CD4-positive, alpha-beta T cell treated with Interleukin-17A for 4 hours (primary cell): ENCODE measurements around the gene B2M.
A peak's percentile ranks its signal among the peaks of the same experiment; 100 is the strongest.
"Not testable (repeated sequence)": the region's sequence is repeated elsewhere in the genome, so short reads cannot be mapped to it uniquely, and the experiment has no call there.

ENCODE experiments used
- DNase-seq: peaks from one replicate; pipeline ENCODE4 v3.0.0-alpha.2; 2020; ENCODE audit warnings: mixed read lengths

Gene B2M

GRCh38 chr15:44700676-44701075, 10.6 kb upstream of the B2M start:
- DNase-seq = not testable (repeated sequence)

- DNase-seq = no peak
These were observed 5.3 kb upstream of the B2M start for GRCh38 chr15:44705986-44706385.

GRCh38 chr15:44706401-44706800, 4.9 kb upstream of the B2M start:
- DNase-seq = no peak

GRCh38 chr15:44706946-44707636, 4.2 kb upstream of the B2M start:
- DNase-seq = no peak

- peak; percentile 59 for DNase-seq
These were observed 851 bp upstream of the B2M start for GRCh38 chr15:44710236-44711095.

GRCh38 chr15:44711743-44712345, 527 bp downstream of the B2M start:
- peak; percentile 70 for DNase-seq

GRCh38 chr15:44712346-44713005, 1.2 kb downstream of the B2M start:
- DNase-seq = peak; percentile 72

GRCh38 chr15:44713006-44713966, 2.0 kb downstream of the B2M start:
- DNase-seq = no peak

- DNase-seq = no peak
These were observed 4.0 kb downstream of the B2M start for GRCh38 chr15:44715142-44715796.

- DNase-seq = no peak
These were observed 4.5 kb downstream of the B2M start for GRCh38 chr15:44715797-44716334.

- no peak for DNase-seq
These were observed 5.8 kb downstream of the B2M start for GRCh38 chr15:44716983-44717602.

- no peak for DNase-seq
These were observed 7.0 kb downstream of the B2M start for GRCh38 chr15:44718180-44718926.

GRCh38 chr15:44718927-44719292, 7.6 kb downstream of the B2M start:
- no peak for DNase-seq

GRCh38 chr15:44719293-44719999, 8.1 kb downstream of the B2M start:
- DNase-seq = peak; percentile 54

- DNase-seq = peak; percentile 57
These were observed 8.7 kb downstream of the B2M start for GRCh38 chr15:44720000-44720435.

GRCh38 chr15:44720460-44721176, 9.3 kb downstream of the B2M start:
- peak; percentile 43 for DNase-seq

GRCh38 chr15:44722011-44722410, 10.7 kb downstream of the B2M start:
- no peak for DNase-seq

GRCh38 chr15:44726136-44726535, 14.8 kb downstream of the B2M start:
- DNase-seq = peak; percentile 53
